HG03565 (cell line): ENCODE data around the gene CTSW.
"Not testable (repeated sequence)": the region's sequence is repeated elsewhere in the genome, so short reads cannot be mapped to it uniquely, and the experiment has no call there.

ENCODE experiments used
- ATAC-seq: cut with Tn5 transposase; IDR thresholded peaks from one replicate; pipeline ENCODE4 v1.9.1; 2021; ENCODE audit warnings: mild to moderate bottlenecking, moderate library complexity; ENCODE audit not compliant: unreplicated experiment

The CTSW gene

GRCh38 chr11:65879617-65880016 is at the start of gene CTSW:
TSS of gene CTSW (plus strand) at chr11:65879837. CDS start at chr11:65879855, 18 bp downstream.
- ATAC-seq: no peak

GRCh38 chr11:65832231-65832630 is 47.4 kb upstream of the CTSW start:
- ATAC-seq: not testable (repeated sequence)

- peak; percentile 78 for ATAC-seq
Observed at GRCh38 chr11:65833297-65834030, 46.2 kb upstream of the CTSW start, which contains the start of gene SNX32. TSS of gene SNX32 (plus strand) at chr11:65833963. CDS start at chr11:65834066, 103 bp downstream.

GRCh38 chr11:65834202-65834601 is 45.4 kb upstream of the CTSW start:
- ATAC-seq: no peak

GRCh38 chr11:65842144-65842543 is 37.5 kb upstream of the CTSW start:
- no peak for ATAC-seq

GRCh38 chr11:65843811-65844210 is 35.8 kb upstream of the CTSW start:
- no peak for ATAC-seq

- no peak for ATAC-seq
Observed at GRCh38 chr11:65844231-65844872, 35.3 kb upstream of the CTSW start.

GRCh38 chr11:65847746-65848145 is 31.9 kb upstream of the CTSW start:
- no peak for ATAC-seq

GRCh38 chr11:65848693-65849092 is 30.9 kb upstream of the CTSW start:
- ATAC-seq: not testable (repeated sequence)

GRCh38 chr11:65849366-65849765 is 30.3 kb upstream of the CTSW start:
- no peak for ATAC-seq

- ATAC-seq: no peak
Observed at GRCh38 chr11:65849771-65850216, 29.8 kb upstream of the CTSW start.

GRCh38 chr11:65850217-65851082 is 29.2 kb upstream of the CTSW start:
- ATAC-seq: no peak

GRCh38 chr11:65851083-65851579 is 28.5 kb upstream of the CTSW start:
- ATAC-seq: no peak

GRCh38 chr11:65851811-65852507 is 27.7 kb upstream of the CTSW start:
- no peak for ATAC-seq

- no peak for ATAC-seq
Observed at GRCh38 chr11:65852508-65853245, 27.0 kb upstream of the CTSW start.

- ATAC-seq: no peak
Observed at GRCh38 chr11:65853246-65853979, 26.2 kb upstream of the CTSW start.

GRCh38 chr11:65854161-65854592 is 25.5 kb upstream of the CTSW start:
- ATAC-seq: no peak

- no peak for ATAC-seq
Observed at GRCh38 chr11:65854852-65855837, 24.5 kb upstream of the CTSW start.
